Cerebellar cortex (tissue), 1 donor: ENCODE measurements around the gene SLX4.
"Not testable (repeated sequence)": the region's sequence is repeated elsewhere in the genome, so short reads cannot be mapped to it uniquely, and the experiment has no call there.

Experiments used
- DNase-seq: peaks from one replicate; pipeline ENCODE4 v3.0.0-alpha.2; 2015; ENCODE audit warnings: low spot score

Gene SLX4

DNA sequence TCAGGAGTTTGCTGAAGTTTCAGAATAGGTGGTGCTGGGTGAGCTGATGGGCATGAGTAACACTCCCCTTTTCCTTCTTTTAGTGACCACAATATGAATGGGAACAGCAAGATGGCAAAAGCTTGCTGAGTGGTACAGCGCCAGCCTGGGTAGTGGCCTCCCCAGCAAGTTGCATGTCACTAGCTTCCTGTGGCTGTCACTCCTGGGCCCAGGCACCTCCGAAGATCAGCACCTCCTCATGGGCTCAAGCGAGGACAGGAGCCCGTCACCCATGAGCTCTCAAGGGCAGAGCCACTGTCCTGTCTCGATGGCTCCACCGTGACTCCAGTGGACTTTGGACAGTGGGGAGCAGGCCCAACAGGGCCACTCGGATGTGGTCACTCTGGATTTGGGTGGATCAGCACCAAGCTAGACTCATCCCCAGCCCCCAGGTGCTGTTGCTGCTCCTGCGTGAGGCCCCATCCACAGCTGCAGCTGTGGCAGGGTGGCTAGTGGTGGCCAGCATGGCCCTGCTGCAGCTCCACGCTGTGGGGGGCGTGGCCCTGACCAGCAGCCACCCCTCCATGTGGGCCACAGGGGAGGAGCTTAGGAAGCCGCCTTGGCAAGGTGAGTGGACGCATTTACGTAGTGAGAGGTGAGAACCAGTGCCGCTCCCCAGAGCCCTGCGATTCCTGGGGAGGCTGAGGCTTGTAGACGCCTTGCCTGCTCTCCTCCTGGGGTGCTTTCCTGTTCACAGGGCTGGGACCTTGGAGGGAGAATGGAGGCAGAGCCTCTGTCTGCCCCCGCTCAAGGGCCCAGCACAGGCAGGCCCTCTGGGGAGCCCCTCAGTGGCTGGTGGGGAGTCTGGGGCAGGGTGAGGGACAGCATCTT lies 29.5 kb upstream of the SLX4 start:
- no peak for DNase-seq

DNA sequence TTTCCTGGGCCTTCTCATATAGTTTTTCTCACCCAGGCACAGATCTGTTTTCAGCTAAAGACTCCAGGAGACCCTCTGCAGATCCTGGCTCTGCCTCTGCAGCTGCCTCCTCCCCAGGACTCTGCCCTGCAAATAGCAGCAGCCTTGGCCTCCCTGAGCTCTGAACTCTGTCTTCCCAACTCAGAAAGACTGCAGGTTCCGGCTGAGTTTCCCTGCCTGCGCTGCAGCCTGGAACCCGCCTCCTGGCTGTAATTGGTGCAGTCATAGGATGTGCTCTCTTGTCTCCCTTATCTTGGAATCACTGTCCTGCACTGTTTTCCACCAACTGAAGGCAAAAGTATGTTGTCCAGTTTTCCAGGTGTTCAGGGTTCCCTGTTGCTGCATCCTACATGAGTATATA lies 28.8 kb upstream of the SLX4 start:
- DNase-seq, result no peak

GRCh38 chr16:3638916-3639644 lies 27.7 kb upstream of the SLX4 start:
- no peak for DNase-seq

DNA sequence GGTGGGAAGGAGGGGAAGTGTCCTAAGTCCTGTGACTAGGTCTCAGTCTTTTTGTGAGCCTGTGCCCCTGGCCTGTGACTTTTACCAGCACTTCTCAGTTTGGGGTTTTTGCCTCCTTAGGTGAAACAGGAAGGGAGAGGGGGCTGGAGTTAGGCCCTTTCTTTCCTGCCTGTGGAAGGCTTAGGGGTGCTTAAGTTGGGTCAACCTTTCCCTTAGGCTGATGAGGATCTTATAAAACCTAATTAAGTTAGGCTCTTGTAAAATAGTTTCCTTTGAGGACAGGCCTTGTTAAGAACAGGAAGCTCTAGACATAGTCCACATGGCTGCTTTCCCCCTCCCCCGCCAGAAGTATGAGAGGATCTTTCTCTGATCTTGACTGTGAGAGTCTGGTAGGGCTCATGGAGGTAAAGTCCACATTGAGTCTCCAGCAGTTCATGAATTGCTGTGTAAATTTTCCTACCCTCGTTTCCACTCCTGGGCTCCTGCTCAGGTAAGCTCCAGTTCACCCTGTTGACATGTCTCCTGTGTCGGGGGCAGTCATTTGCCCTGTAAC lies 26.0 kb upstream of the SLX4 start:
- no peak for DNase-seq

- peak; percentile 34 for DNase-seq
These were observed 14.7 kb upstream of the SLX4 start for GRCh38 chr16:3625911-3626732.

GRCh38 chr16:3625331-3625730 lies 13.9 kb upstream of the SLX4 start:
- DNase-seq, result no peak

GRCh38 chr16:3623642-3624041 lies 12.2 kb upstream of the SLX4 start:
- no peak for DNase-seq

- DNase-seq, result no peak
These were observed 7.3 kb upstream of the SLX4 start for GRCh38 chr16:3618769-3619141.

GRCh38 chr16:3612510-3613466 lies 1.4 kb upstream of the SLX4 start:
- no peak for DNase-seq

DNA sequence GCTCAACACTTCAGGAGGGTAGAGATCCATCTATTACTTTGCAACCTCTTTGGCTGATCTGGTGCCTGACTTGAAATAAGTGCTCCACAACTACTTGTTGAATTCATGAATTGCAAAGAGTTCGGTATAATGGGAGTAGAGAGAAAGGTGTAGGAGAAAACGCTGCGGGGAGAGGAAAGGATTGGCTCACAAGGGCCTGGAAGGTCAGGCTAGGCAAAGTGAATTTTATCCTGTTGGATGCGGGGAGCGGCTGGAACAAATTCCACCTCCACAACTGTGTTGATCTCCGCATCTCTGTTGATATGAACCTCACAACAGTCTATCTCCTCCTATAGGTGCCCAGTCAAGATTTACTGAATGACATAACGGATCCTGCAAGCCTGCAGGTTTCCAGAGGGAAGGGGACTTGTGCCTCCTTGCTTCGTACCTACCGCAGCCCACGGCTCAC lies 684 bp downstream of the SLX4 start:
- peak; percentile 36 for DNase-seq

DNA sequence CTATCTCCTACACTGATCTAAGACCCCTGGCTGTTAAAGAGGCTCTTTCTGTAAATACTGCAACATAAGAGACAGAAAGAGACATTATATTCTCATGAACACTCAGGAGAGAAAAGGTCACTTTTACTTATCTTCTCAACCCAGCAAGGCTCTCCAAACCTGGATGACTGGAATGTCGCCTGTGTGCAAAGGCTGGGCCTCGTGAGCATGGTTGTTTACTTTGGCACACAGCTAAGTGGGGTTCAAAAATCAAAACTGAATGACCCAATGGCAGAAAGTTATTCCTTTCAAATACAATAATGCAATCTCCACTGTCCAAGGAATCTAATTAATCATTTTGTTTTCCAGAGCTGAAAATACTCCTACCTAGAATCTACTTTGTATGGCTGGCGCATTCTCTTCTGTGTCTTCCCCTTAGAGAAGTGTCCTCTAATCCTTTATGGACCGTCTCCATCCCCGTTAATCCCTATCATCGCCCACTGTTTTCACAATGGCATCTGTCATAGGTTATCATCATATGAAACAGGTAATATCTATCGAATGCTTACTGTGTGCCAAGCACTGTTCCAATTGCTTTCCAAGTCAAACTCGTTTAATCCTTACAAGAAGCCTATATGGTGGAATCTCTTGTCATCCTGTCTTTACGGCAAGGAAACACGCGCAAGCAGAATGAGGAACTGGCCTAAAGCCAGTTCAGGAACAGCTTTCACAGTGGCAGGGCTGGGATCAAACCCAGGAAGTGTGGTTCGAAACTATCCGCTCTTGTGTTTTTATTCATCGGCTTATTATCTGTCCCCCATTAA lies 1.3 kb downstream of the SLX4 start:
- no peak for DNase-seq

- not testable (repeated sequence) for DNase-seq
These were observed 2.4 kb downstream of the SLX4 start for GRCh38 chr16:3608976-3609375.

DNA sequence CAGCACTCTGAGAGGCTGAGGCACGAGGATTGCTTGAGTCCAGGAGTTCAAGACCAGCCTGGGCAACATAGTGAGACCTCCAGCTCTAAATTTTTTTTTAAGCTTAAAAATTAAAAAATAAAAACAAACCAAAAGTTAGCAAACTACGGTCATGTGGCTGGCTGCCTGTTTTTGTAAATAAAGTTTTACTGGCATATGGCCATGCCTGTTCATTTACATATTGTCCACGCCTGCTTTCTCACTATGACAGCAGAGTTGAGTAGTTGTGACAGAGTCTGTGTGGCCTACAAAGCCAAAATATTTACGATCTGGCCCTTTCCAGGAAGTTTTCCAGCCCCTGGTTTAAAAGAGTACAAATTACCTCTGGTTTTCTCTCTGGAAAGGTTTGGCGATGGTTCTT lies 3.3 kb downstream of the SLX4 start:
- no peak for DNase-seq

- DNase-seq, result no peak
These were observed 3.8 kb downstream of the SLX4 start for GRCh38 chr16:3607634-3608033.

- no peak for DNase-seq
These were observed 4.2 kb downstream of the SLX4 start for GRCh38 chr16:3607161-3607560.

GRCh38 chr16:3606441-3606840 lies 5.0 kb downstream of the SLX4 start:
- peak; percentile 93 for DNase-seq

DNA sequence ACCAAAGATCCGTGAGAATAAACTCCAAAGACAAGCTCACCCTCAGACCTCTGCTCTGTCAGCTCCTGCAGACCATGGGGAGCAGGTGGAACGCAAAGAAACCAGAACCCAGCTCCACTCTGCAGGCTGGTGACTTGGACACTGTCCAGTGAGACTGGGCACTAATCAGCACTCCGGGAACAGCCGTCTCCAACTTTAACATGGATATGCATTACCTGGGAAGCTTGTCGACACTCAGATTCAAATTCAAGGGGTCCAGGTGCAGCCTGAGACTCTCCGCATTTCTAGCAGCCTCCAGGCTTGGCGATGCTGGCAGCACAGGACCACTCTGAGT lies 9.1 kb downstream of the SLX4 start:
- peak; percentile 77 for DNase-seq

GRCh38 chr16:3601614-3602319 lies 9.6 kb downstream of the SLX4 start:
- no peak for DNase-seq

- DNase-seq, result no peak
These were observed 11.5 kb downstream of the SLX4 start for GRCh38 chr16:3599922-3600321.

DNA sequence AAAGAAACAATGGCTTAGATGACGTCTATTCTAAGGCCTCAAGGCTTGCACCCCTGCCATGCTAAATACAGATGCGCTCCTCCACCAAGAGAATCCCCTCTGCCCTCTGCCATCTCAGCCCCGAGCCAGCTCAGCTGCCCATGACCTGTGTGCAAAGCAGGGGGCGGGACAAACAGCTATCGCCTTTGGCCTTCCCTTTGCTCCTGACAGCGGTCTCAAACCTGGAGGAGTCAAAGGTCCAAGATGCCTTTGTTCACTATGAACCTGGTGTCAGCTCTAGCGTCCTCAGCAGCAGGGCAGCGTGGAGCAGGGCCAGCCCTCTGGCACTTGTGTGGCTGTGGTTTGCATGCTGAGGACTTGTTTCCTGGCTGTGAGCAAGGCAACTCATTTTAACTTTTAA lies 12.3 kb downstream of the SLX4 start:
- DNase-seq, result no peak
